ENCODE data around the gene MILR1.

Gene MILR1

DNA sequence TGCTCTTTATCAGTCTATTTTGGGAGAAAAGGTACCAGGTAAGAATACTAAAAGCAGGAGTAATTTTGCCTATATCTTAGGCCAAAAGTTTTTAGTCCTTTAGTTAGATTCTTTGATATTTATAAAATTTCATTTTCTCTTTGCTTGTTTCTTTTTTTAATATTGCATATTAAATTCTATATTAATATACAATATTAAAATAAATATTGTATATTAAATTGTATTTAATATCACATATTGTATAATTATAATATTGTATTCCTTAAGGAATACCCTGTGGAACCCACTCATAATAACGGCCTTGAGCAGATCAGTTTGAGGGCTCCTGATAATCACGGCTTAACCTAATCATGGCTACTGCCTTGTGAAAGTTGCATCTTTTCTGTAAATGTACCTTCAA lies 59.8 kb downstream of the MILR1 start:
- TF ChIP-seq, protein P1, sequence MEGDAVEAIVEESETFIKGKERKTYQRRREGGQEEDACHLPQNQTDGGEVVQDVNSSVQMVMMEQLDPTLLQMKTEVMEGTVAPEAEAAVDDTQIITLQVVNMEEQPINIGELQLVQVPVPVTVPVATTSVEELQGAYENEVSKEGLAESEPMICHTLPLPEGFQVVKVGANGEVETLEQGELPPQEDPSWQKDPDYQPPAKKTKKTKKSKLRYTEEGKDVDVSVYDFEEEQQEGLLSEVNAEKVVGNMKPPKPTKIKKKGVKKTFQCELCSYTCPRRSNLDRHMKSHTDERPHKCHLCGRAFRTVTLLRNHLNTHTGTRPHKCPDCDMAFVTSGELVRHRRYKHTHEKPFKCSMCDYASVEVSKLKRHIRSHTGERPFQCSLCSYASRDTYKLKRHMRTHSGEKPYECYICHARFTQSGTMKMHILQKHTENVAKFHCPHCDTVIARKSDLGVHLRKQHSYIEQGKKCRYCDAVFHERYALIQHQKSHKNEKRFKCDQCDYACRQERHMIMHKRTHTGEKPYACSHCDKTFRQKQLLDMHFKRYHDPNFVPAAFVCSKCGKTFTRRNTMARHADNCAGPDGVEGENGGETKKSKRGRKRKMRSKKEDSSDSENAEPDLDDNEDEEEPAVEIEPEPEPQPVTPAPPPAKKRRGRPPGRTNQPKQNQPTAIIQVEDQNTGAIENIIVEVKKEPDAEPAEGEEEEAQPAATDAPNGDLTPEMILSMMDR (IDR thresholded peaks at IDR 0.05), result no peak
- TF ChIP-seq ZFX (IDR thresholded peaks at IDR 0.05; ENCODE audit: borderline replicate concordance), result no peak
- H3K27ac ChIP-seq, result no peak overlapping the region

DNA sequence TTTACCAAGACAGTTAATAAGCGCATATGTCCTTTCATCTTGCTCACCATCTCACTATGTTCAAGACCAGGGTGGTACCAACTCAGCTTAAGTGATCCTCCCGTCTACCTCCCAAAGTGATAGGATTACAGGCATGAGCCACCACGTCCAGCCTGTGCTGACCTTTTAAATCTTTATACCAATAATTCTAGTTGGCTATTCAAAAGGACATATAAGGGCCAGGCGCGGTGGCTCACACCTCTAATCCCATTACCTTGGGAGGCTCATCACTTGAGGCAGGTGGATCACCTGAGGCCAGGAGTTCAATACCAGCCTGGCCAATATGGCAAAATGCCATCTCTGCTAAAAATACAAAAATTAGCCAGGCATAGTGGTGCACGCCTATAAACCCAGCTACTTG lies 60.3 kb downstream of the MILR1 start:
- H3K27ac ChIP-seq, result no peak overlapping the region
- TF ChIP-seq, protein P1 (IDR thresholded peaks at IDR 0.05), result no peak

DNA sequence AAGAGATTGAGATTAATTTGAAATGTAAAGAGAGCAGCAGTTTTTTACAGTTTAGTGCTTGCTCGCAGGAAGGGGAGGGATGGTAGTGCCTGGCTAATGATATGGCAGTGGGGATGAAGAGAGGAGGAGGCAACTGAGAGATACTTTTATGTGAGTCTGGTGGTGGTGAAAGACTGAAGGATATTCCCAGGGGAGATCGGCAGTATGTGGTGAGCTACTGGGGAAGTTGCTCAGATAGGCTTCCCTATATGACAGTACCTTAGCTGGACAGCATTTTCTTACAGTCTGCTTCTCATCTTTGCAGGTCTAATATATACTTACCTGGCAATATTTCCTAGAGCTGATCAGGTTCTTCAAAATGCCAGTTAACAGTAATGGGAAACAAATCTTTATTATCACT lies 66.5 kb downstream of the MILR1 start:
- no peak for TF ChIP-seq ZFX (IDR thresholded peaks at IDR 0.05; ENCODE audit: borderline replicate concordance)
- TF ChIP-seq, protein P1 (IDR thresholded peaks at IDR 0.05), result no peak
- H3K27ac ChIP-seq, result no peak overlapping the region

DNA sequence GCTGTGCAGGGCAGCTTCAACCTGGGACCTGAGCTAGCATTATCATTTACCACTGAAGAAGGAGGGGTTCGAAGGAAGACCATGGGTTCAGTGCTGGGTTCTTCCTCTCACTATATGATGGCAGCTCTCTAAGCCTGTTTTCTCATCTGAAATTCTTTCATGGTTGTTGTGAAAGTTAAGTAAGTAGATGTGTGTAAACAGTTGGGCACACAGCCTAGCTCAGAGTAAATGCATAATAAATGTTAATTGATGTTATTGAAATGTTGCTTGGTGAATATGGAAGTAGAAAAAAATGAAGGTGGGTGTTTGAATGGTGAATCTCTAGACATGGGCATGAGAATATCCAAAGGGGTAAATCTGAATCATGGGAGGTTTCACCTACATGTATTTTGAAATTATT lies 66.9 kb downstream of the MILR1 start:
- H3K27ac ChIP-seq, result no peak overlapping the region
- TF ChIP-seq ZFX (IDR thresholded peaks at IDR 0.05; ENCODE audit: borderline replicate concordance), result no peak
- TF ChIP-seq, protein P1 (IDR thresholded peaks at IDR 0.05), result no peak
